Endothelial cell of umbilical vein (primary cell): ENCODE measurements around the gene SPDYE18. TPM values are rescaled to one million over a fixed set of nuclear protein-coding genes. Genes with fewer than 3 reads are reported as not detected.
"Not testable (repeated sequence)": the region's sequence is repeated elsewhere in the genome, so short reads cannot be mapped to it uniquely, and the experiment has no call there.

Source experiments
- BruUV-seq: library from RNA; stranded (reverse); fragments of 400-500 nt; replicated peaks from 2 replicates; lab custom pipeline; 2021; lab: Mats Ljungman, UMichigan
- CTCF ChIA-PET: fragments of 300-600, 350-600 bp; sonication (Branson Sonifier 250); formaldehyde crosslinking; loops from one replicate; lab custom pipeline; 2021; ENCODE audit warnings: antibody characterized with exemption, inconsistent platforms; lab: Charles Lee
- POLR2A ChIA-PET: fragments of 300-600, 350-600 bp; sonication (Branson Sonifier 250); formaldehyde crosslinking; loops from one replicate; lab custom pipeline; 2021; ENCODE audit warnings: antibody characterized with exemption, inconsistent platforms; lab: Charles Lee
- DNase-seq: peaks from one replicate; pipeline ENCODE4 v3.0.0-alpha.2; 2011; ENCODE audit warnings: low read depth, low spot score
- FAIRE-seq: peaks from 2 replicates; lab custom pipeline; 2011; peaks lifted over from hg19 to GRCh38; lab: Jason Lieb, UNC
- H2AFZ ChIP-seq: 2 replicates; pipeline ENCODE4 v1.6.0; 2012; ENCODE audit warnings: low read depth, low read length, control low read depth, inconsistent platforms
- H3K27ac ChIP-seq: 2 replicates; pipeline ENCODE4 v1.5.1; 2011; ENCODE audit warnings: low read depth, mild to moderate bottlenecking, control low read depth, low read length, moderate library complexity; ENCODE audit not compliant: insufficient read depth
- H3K27me3 ChIP-seq, 2 experiments: 2 replicates each; pipeline versions ENCODE4 v1.6.0 to v1.6.1; 2011; ENCODE audit warnings: low read length in 2 of 2, mixed read lengths in 1 of 2; ENCODE audit not compliant: control insufficient read depth in 2 of 2, insufficient read depth in 2 of 2
- H3K36me3 ChIP-seq, 2 experiments: 2 replicates in 1 of 2; 3 replicates in 1 of 2; pipeline ENCODE4 v1.5.1; 2011; ENCODE audit warnings: low read length in 2 of 2, mild to moderate bottlenecking in 1 of 2, moderate library complexity in 1 of 2; ENCODE audit not compliant: control insufficient read depth in 2 of 2, insufficient read depth in 2 of 2; ENCODE audit errors: extremely low read depth in 1 of 2
- H3K4me1 ChIP-seq: 3 replicates; pipeline ENCODE4 v1.5.1; 2011; ENCODE audit warnings: mild to moderate bottlenecking, low read length; ENCODE audit not compliant: control insufficient read depth, insufficient read depth; ENCODE audit errors: extremely low read depth
- H3K4me2 ChIP-seq: 2 replicates; pipeline ENCODE4 v1.6.1; 2011; ENCODE audit warnings: low read length, control low read depth, mixed read lengths; ENCODE audit not compliant: insufficient read depth
- H3K4me3 ChIP-seq, 3 experiments: fragments of 200-600 bp in 1 of 3; sonication (generic), shearing (Covaris generic) in 1 of 3; replicated peaks in 1 of 3; 2 replicates each; pipeline ENCODE4 v1.5.1; 2011 to 2016; ENCODE audit warnings: control low read depth in 3 of 3, low read length in 3 of 3, mild to moderate bottlenecking in 2 of 3, inconsistent platforms in 1 of 3, low read depth in 1 of 3, moderate library complexity in 1 of 3; ENCODE audit not compliant: insufficient read depth in 1 of 3
- H3K79me2 ChIP-seq: 2 replicates; pipeline ENCODE4 v1.6.0; 2012; ENCODE audit warnings: low read length, inconsistent platforms; ENCODE audit not compliant: control insufficient read depth, insufficient read depth
- H3K9ac ChIP-seq: replicated peaks from 2 replicates; pipeline ENCODE3; 2011; ENCODE audit warnings: low read length, control low read depth; ENCODE audit not compliant: insufficient read depth; ENCODE audit errors: extremely low read depth
- H3K9me1 ChIP-seq: replicated peaks from 3 replicates; pipeline ENCODE4 v1.6.0; 2011; ENCODE audit warnings: mild to moderate bottlenecking, low read length; ENCODE audit not compliant: control insufficient read depth, insufficient read depth; ENCODE audit errors: extremely low read depth
- H3K9me3 ChIP-seq: replicated peaks from 2 replicates; pipeline ENCODE4 v1.5.1; 2012; ENCODE audit warnings: low read length, inconsistent platforms; ENCODE audit not compliant: control insufficient read depth, insufficient read depth
- H4K20me1 ChIP-seq: replicated peaks from 2 replicates; pipeline ENCODE3; 2011; ENCODE audit warnings: mild to moderate bottlenecking, low read length; ENCODE audit not compliant: control insufficient read depth, insufficient read depth; ENCODE audit errors: extremely low read depth
- dilution Hi-C: fragments of 300-500 bp; cut with MboI; formaldehyde crosslinking; loops from one replicate; pipeline ENCODE4 v1.15.0; 2019; ENCODE audit warnings: low sequenced_read_pairs; ENCODE audit not compliant: extremely low pct_ligation_motif_present
- intact Hi-C: fragments of 100-400 bp; cut with micrococcal nuclease; formaldehyde crosslinking; loops from one replicate; pipeline ENCODE4 v1.10.0; 2022
- polyA plus RNA-seq, 4 experiments: library from polyadenylated mRNA; depleted of rRNA in 3 of 4; stranded (reverse) in 3 of 4; unstranded in 1 of 4; fragments of >200 nt; gene quantifications; 2 replicates each; pipeline versions ENCODE4 v1.2.1 to v1.2.3, GENCODE V29; 2011 to 2012; ENCODE audit warnings: missing spikeins in 1 of 4
- total RNA-seq: library from RNA; stranded (reverse); gene quantifications from 2 replicates; pipeline ENCODE4 v1.2.3, GENCODE V29; 2021

The SPDYE18 gene
- total and polyA plus RNA-seq, 2 donors (not counting 3 experiments of a cell fraction or from before 2014, with no cell fraction given), result 0.66 TPM; not detected in 1

DNA sequence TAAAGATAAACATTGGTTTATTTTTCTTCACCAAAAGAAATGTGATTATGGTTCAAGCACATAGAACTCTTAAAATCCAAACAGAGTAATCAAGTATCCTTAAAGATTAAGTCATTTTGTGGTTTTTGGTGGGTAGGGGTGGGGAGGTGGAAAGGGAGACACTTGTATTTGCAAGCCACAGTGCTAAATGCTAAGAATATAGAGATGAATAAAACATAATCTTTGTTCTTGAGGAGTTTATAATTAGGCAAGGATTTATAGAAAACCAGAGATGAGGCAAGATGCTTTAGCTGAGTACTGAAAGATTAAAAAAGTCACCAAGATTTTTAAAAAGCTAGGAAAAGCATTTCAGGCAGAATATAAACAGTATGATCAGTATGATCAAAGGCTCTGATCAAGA is 40.3 kb upstream of the SPDYE18 start:
- H4K20me1 ChIP-seq, H3K4me2 ChIP-seq, H3K4me1 ChIP-seq, H3K27me3 ChIP-seq, BruUV-seq, H3K4me3 ChIP-seq, H3K9me1 ChIP-seq, H3K36me3 ChIP-seq, POLR2A ChIA-PET, dilution Hi-C loops, intact Hi-C loops, DNase-seq, H3K9me3 ChIP-seq, CTCF ChIA-PET, H3K9ac ChIP-seq, H3K79me2 ChIP-seq, H2AFZ ChIP-seq, FAIRE-seq, H3K27ac ChIP-seq: not testable (repeated sequence)

DNA sequence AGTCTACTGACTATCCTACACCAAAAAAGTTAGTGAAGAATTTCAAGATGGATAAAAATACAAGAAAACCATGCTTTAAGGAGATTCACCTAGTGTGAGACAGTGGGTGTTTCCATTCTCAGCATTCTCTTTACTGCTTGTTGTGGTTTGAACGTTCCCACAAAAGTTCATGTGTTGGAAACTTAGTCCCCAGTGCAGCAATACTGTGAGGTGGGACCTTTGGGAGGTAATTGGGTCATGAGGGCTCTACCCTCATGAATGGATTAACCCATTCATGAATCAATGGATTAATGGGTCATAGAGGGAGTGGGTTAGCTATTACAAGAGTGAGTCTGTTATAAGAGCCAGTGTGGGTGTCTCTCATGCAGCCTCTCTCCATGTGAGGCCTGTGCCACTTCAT is 38.8 kb upstream of the SPDYE18 start:
- dilution Hi-C loops, BruUV-seq: not testable (repeated sequence)

GRCh38 chr7:77100501-77100900 is 38.1 kb upstream of the SPDYE18 start:
- BruUV-seq, H3K27ac ChIP-seq, H3K4me1 ChIP-seq, H2AFZ ChIP-seq, intact Hi-C loops, FAIRE-seq, DNase-seq, dilution Hi-C loops, H4K20me1 ChIP-seq, H3K9me1 ChIP-seq, H3K9me3 ChIP-seq, H3K36me3 ChIP-seq, H3K79me2 ChIP-seq, H3K4me2 ChIP-seq, H3K4me3 ChIP-seq, POLR2A ChIA-PET, CTCF ChIA-PET, H3K9ac ChIP-seq, H3K27me3 ChIP-seq: not testable (repeated sequence)

More for the DNA sequence above, 38.8 kb upstream of the SPDYE18 start:
- H3K27ac ChIP-seq, H3K27me3 ChIP-seq, H3K9me1 ChIP-seq, POLR2A ChIA-PET, H3K79me2 ChIP-seq, H2AFZ ChIP-seq, H3K9ac ChIP-seq, H3K4me2 ChIP-seq, intact Hi-C loops, H3K36me3 ChIP-seq, CTCF ChIA-PET, H4K20me1 ChIP-seq, H3K4me3 ChIP-seq, H3K9me3 ChIP-seq, DNase-seq, FAIRE-seq, H3K4me1 ChIP-seq: not testable (repeated sequence)

- H3K79me2 ChIP-seq, dilution Hi-C loops, DNase-seq, H3K9ac ChIP-seq, BruUV-seq, FAIRE-seq, H2AFZ ChIP-seq, H3K27me3 ChIP-seq, H3K4me1 ChIP-seq, CTCF ChIA-PET, H3K9me1 ChIP-seq, H3K4me2 ChIP-seq, POLR2A ChIA-PET, H3K36me3 ChIP-seq, H3K27ac ChIP-seq, intact Hi-C loops, H3K9me3 ChIP-seq, H3K4me3 ChIP-seq, H4K20me1 ChIP-seq: not testable (repeated sequence)
Observed at GRCh38 chr7:77092301-77092700, 29.9 kb upstream of the SPDYE18 start.
